ENCODE data around the gene ABCA3.
"Not testable (repeated sequence)": the region's sequence is repeated elsewhere in the genome, so short reads cannot be mapped to it uniquely, and the experiment has no call there.

Gene ABCA3

DNA sequence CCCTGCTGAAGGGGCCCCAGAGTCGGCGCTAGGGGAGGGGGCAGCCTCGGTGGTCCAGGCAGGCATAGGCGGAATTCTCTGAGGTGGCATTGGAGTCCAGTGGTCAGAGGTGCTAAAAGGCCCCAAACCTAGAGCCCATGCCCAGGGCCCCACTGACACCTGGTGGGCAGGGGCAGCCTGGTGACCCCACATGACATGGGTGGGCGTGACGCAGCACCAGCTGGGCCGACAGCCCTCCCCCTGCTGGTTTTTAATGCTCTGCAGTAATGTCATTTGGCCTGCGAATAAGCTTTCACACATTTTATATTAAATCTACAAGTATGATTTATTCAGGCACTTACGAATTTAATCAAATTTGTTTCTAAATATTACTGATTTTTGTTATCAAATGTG lies 70.5 kb downstream of the ABCA3 start:
- no peak for DNase-seq (ENCODE audit: low read depth)
- no peak overlapping the region for H3K4me3 ChIP-seq (ENCODE audit: low read depth, low read length)
- TF ChIP-seq, protein P1, sequence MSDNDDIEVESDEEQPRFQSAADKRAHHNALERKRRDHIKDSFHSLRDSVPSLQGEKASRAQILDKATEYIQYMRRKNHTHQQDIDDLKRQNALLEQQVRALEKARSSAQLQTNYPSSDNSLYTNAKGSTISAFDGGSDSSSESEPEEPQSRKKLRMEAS (IDR thresholded peaks at IDR 0.05; ENCODE audit: low read depth, low read length): no peak
- TF ChIP-seq POLR2A (IDR thresholded peaks at IDR 0.05; ENCODE audit: extremely low read depth, insufficient read length) (no peak), MYC (IDR thresholded peaks at IDR 0.05; ENCODE audit: low read depth, low read length) (no peak)
- TF ChIP-seq, protein P2, sequence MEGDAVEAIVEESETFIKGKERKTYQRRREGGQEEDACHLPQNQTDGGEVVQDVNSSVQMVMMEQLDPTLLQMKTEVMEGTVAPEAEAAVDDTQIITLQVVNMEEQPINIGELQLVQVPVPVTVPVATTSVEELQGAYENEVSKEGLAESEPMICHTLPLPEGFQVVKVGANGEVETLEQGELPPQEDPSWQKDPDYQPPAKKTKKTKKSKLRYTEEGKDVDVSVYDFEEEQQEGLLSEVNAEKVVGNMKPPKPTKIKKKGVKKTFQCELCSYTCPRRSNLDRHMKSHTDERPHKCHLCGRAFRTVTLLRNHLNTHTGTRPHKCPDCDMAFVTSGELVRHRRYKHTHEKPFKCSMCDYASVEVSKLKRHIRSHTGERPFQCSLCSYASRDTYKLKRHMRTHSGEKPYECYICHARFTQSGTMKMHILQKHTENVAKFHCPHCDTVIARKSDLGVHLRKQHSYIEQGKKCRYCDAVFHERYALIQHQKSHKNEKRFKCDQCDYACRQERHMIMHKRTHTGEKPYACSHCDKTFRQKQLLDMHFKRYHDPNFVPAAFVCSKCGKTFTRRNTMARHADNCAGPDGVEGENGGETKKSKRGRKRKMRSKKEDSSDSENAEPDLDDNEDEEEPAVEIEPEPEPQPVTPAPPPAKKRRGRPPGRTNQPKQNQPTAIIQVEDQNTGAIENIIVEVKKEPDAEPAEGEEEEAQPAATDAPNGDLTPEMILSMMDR (IDR thresholded peaks at IDR 0.05; ENCODE audit: low read depth, low read length): no peak

DNA sequence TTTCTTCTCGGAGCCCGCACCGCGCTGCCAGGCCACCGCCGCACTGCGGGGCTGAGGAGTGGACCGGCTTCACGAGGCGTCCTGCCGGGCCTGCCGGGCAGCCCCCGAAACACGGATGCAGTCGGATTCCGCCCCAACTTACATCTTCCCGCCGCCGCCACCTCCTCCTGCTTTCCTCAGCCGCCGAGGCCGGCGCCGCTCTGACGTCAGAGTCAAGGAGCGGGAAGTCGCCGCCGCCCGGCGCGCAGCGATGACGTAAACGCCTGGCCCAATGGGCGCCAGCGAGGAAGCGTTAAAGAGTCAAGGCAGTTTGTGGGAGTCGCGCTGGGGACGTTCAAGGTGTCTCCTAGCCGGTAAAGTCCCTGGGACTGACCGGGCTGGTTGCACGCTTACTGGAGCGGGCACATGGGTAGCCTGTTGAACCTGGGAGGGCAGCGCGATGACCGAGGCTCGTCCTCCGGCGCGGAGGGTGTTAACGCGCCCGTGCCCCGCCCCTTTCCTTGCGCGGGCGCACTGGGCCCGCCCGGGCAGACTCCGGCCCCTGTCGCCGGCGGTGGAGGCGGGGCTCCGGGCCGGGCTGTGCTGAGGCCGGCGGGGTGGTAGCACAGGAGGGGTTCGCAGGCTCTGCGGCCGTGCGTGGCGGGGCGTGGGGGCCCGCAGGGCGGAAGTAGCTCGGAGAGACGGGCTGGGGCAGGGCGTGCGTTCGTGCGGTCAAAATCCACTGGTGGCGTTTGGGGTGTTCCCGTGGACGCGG lies 72.4 kb downstream of the ABCA3 start, which contains the start of gene RNPS1:
RNPS1 (minus strand) TSS at position 214 of the 754 bp plus-strand sequence. CDS start 3,483 bp downstream, outside the sequence.
- H3K4me3 ChIP-seq (ENCODE audit: low read depth, low read length): peak within 1 kb of the TSS; percentile 83
- TF ChIP-seq, protein P1 (IDR thresholded peaks at IDR 0.05; ENCODE audit: low read depth, low read length): peak; percentile 72
- TF ChIP-seq, protein P2 (IDR thresholded peaks at IDR 0.05; ENCODE audit: low read depth, low read length): no peak
- peak; percentile 90 for TF ChIP-seq POLR2A (IDR thresholded peaks at IDR 0.05; ENCODE audit: extremely low read depth, insufficient read length)
- TF ChIP-seq MYC (IDR thresholded peaks at IDR 0.05; ENCODE audit: low read depth, low read length): peak; percentile 92
- peak; percentile 96 for DNase-seq (ENCODE audit: low read depth)

DNA sequence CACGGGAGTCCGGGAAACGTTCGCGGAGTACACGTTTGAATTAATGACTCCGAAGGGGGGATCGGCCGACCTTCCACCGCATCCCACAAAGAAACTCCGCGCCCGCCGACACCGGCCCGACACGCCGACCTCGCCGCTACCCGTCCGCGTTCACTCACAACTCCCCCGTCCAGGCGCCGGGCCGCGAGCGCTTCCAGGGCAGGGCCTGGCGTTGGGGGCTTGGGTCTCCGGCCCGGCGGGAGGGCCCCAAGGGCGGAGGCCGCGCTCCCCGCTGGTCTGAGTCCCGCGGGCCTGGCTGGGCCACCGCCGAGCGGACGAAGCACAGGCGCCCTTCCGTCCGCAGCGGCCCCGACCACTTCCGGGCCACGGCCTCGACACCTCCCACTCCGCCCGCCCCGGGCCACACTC lies 73.0 kb downstream of the ABCA3 start:
- H3K4me3 ChIP-seq (ENCODE audit: low read depth, low read length): peak overlapping the region; percentile 83
- not testable (repeated sequence) for DNase-seq (ENCODE audit: low read depth)

DNA sequence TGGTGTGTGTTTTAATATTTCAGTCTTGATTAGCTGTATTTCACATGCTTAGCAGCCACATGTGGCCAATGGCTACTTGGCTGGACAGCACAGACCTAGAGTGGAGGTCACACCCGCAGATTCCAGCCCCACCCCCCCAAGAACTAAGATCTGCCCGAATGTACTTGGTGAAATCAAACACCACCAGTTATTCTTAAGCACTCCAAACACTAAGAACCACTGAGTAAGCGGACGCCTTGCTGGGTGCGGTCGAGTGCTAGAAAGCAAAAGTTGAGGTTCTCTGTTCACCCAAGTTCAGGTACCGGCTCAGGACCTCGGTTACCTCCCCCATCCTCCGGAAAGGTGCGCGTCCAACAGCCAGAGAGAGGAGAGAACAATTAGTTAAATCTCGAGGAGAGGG lies 73.6 kb downstream of the ABCA3 start:
- DNase-seq (ENCODE audit: low read depth): not testable (repeated sequence)
- peak overlapping the region; percentile 83 for H3K4me3 ChIP-seq (ENCODE audit: low read depth, low read length)

DNA sequence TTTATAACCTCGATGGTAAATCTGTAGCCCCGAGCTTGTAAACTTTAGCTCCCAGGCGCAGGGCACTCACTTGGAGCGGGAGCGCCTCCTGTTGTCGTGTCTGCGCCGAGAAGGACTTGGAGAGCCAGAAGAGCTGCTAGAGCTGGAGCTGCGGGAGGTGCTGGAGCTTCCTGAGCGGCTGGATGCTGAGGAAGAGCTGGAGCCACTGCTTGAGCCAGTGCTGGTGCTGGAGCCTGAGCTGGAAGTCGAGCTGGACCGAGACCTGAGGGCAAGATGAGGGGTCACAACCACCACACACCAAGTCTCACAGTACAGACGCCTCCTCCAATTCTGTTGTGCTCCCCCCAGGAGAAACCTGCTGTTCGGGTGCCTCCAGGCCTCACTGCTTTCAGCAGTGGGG lies 77.5 kb downstream of the ABCA3 start:
- not testable (repeated sequence) for DNase-seq (ENCODE audit: low read depth)

DNA sequence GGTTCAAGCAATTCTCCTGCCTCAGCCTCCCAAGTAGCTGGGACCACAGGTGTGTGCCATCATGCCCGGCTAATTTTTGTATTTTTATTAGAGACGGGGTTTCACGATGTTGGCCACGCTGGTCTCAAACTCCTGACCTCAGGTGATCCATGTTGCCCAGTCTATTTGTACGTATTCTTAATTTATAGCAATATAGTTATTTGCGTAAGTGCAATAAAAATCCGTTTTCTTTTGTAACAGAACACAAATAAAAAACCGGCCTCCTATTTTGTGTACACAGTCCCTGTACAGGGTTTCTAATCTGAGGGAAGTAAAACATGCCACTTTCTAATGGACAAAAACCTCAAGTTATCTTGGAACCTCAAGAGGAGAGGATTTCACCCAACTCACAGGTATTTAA lies 80.3 kb downstream of the ABCA3 start:
- DNase-seq (ENCODE audit: low read depth): no peak
- TF ChIP-seq, protein P1 (IDR thresholded peaks at IDR 0.05; ENCODE audit: low read depth, low read length): no peak
- TF ChIP-seq POLR2A (IDR thresholded peaks at IDR 0.05; ENCODE audit: extremely low read depth, insufficient read length): no peak
- TF ChIP-seq, protein P2 (IDR thresholded peaks at IDR 0.05; ENCODE audit: low read depth, low read length): no peak
- TF ChIP-seq MYC (IDR thresholded peaks at IDR 0.05; ENCODE audit: low read depth, low read length): no peak
- no peak overlapping the region for H3K4me3 ChIP-seq (ENCODE audit: low read depth, low read length)

More for the DNA sequence above, 77.5 kb downstream of the ABCA3 start:
- not testable (repeated sequence) for H3K4me3 ChIP-seq (ENCODE audit: low read depth, low read length)

DNA sequence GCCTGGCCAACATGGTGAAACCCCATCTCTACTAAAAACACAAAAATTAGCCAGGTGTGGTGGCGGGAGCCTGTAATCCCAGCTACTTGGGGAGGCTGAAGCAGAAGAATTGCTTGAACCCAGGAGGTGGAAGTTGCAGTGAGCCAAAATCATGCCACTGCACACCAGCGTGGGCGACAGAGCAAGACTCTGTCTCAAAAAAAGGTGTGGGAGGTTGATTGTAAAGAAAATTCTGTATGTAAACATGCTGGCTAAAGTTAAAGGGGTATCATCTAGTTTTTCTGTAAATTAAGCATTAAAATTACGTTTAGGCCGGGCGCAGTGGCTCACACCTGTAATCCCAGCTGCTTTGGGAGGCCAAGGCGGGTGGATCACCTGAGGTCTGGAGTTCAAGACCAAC lies 82.0 kb downstream of the ABCA3 start:
- not testable (repeated sequence) for H3K4me3 ChIP-seq (ENCODE audit: low read depth, low read length); DNase-seq (ENCODE audit: low read depth)

DNA sequence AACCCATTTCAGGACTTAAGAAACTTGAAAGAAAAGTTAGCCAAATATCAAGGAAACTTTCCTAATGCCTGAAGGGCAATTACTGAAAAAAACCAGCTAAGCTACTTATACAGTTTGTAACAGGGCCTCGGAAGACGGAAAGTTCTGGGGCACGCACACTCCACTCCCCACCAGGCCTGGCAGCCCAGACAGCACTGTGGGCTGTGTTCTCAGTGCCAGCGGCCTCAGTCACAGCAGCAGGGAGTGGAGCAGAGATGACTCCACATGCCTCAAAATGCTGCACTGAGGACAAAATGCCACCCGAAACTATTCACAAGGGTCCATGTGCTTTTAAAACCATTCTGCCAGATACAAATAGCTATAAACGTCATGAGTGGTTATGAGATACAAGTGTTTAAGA lies 82.8 kb downstream of the ABCA3 start:
- no peak for DNase-seq (ENCODE audit: low read depth)
- H3K4me3 ChIP-seq (ENCODE audit: low read depth, low read length): no peak overlapping the region
- TF ChIP-seq POLR2A (IDR thresholded peaks at IDR 0.05; ENCODE audit: extremely low read depth, insufficient read length): no peak
- TF ChIP-seq, protein P1 (IDR thresholded peaks at IDR 0.05; ENCODE audit: low read depth, low read length): no peak
- TF ChIP-seq MYC (IDR thresholded peaks at IDR 0.05; ENCODE audit: low read depth, low read length): no peak
- TF ChIP-seq, protein P2 (IDR thresholded peaks at IDR 0.05; ENCODE audit: low read depth, low read length): no peak
